ENCODE data around the gene ANGPTL8. TPM values are rescaled to one million over a fixed set of nuclear protein-coding genes. Genes with fewer than 3 reads are reported as not detected.

The ANGPTL8 gene
- total and polyA plus RNA-seq, 2 donors (not counting 3 experiments of a cell fraction or from before 2014, with no cell fraction given) = not detected

GRCh38 chr19:11225815-11226214, 13.6 kb upstream of the ANGPTL8 start:
- no peaks in the 10 kb centered on the region for H3K27me3 ChIP-seq (ENCODE audit: control insufficient read depth in 2 of 2, insufficient read depth in 2 of 2, low read length in 2 of 2)
- H3K79me2 ChIP-seq (ENCODE audit: control insufficient read depth, insufficient read depth, low read length) = no peaks in the 10 kb centered on the region
- H3K9me3 ChIP-seq (replicated peaks; ENCODE audit: control insufficient read depth, insufficient read depth, low read length) = no peaks in the 10 kb centered on the region
- H3K4me3 ChIP-seq (replicated peaks in 1 of 3; ENCODE audit: insufficient read depth in 1 of 3, low read depth in 1 of 3, low read length in 3 of 3) = no peak overlapping the region
- H4K20me1 ChIP-seq (replicated peaks; ENCODE audit: control insufficient read depth, extremely low read depth, insufficient read depth, low read length) = no peaks in the 10 kb centered on the region
- no peak overlapping the region for H2AFZ ChIP-seq (ENCODE audit: low read depth, low read length)
- H3K27ac ChIP-seq (ENCODE audit: insufficient read depth, low read depth, low read length) = no peak overlapping the region
- no peaks in the 10 kb centered on the region for H3K9me1 ChIP-seq (replicated peaks; ENCODE audit: control insufficient read depth, extremely low read depth, insufficient read depth, low read length)
- H3K9ac ChIP-seq (replicated peaks; ENCODE audit: extremely low read depth, insufficient read depth, low read length) = no peak overlapping the region
- intact Hi-C loops (cut with micrococcal nuclease) = no loop called here
- POLR2A ChIA-PET = no interaction called here
- H3K4me1 ChIP-seq (ENCODE audit: control insufficient read depth, extremely low read depth, insufficient read depth, low read length) = no peaks in the 10 kb centered on the region
- TF ChIP-seq POLR2A (IDR thresholded peaks at IDR 0.05; ENCODE audit: low read depth, low read length) = no peak
- no peak for TF ChIP-seq EZH2 (IDR thresholded peaks at IDR 0.05; ENCODE audit: borderline replicate concordance, low read depth, low read length, severe bottlenecking)
- TF ChIP-seq CTCF (IDR thresholded peaks at IDR 0.05; ENCODE audit: extremely low read depth in 1 of 2, insufficient read depth in 1 of 2, low read depth in 1 of 2, low read length in 2 of 2) = no peak
- no peak for TF ChIP-seq MAX (IDR thresholded peaks at IDR 0.05; ENCODE audit: insufficient read depth, insufficient read length)
- TF ChIP-seq MYC (IDR thresholded peaks at IDR 0.05; ENCODE audit: low read depth, low read length) = no peak
- TF ChIP-seq FOS (IDR thresholded peaks at IDR 0.05; ENCODE audit: borderline replicate concordance, insufficient read depth, low read length) = no peak
- no peak for TF ChIP-seq GATA2 (IDR thresholded peaks at IDR 0.05; ENCODE audit: insufficient read depth, insufficient read length, low read depth, low read length)
- TF ChIP-seq JUN (IDR thresholded peaks at IDR 0.05; ENCODE audit: borderline replicate concordance, insufficient read depth, insufficient read length, low read depth) = no peak
- no peak for TF ChIP-seq POLR2AphosphoS5 (IDR thresholded peaks at IDR 0.05; ENCODE audit: insufficient read depth, low read depth, low read length)
- BruUV-seq (replicated peaks) = no TSS peak
- dilution Hi-C loops (cut with MboI; ENCODE audit: extremely low pct_ligation_motif_present, low sequenced_read_pairs) = no loop called here
- CTCF ChIA-PET = interaction anchor here (1.1 kb wide), 1 partner anchor 17 kb away, joined by 4 read pairs; no protein-coding TSS in a partner anchor
- H3K36me3 ChIP-seq (ENCODE audit: control insufficient read depth in 2 of 2, extremely low read depth in 1 of 2, insufficient read depth in 2 of 2, low read length in 2 of 2) = peaks cover 19 to 42% of the 10 kb centered on the region in 2 experiments
- DNase-seq (ENCODE audit: low read depth, low spot score) (no peak), FAIRE-seq (no peak)
- no peak overlapping the region for H3K4me2 ChIP-seq (ENCODE audit: insufficient read depth, low read length)
